GM10847 (cell line): ENCODE measurements around the gene WNT11.

Experiments used
- POLR2A ChIP-seq: IDR thresholded peaks from 2 replicates; pipeline ENCODE4 v1.6.1; 2011; ENCODE audit not compliant: insufficient read length; ENCODE audit errors: extremely low read depth

Gene WNT11

GRCh38 chr11:76162336-76163288 lies 43.7 kb downstream of the WNT11 start:
- no peak for TF ChIP-seq POLR2A

DNA sequence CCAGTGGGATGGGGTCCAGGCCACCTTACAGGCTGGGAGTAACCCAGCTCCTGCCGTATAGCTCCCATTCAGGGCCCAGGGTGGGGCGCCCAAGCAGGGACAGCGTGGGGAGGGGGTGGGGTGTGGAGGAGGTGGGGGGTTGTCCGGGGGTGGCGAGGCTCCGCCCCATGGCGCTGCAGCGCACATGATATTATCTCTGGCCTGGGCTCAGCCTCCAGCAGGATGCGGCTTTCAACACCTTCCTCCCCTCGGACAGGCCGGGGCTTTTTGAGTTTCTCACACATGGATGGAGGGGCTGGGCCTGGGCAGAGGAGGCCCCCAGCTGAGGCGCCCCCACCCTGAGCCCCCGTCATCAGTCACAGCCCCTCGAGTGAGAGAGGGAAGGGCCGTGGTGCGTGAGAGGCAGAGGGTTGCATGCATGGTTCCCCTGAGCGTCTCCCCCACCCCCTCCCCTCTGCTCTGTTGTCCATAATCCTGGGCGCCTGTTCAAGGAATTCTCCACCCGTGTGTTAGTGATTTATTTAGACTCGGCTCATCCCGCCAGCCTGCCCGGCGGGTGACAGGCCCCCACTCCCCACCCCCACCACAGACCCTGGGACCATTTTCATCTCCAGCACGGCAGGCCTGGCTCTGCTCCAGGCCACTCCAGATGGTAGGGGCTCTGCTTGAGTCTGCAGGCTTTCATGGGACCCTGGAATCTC lies 44.9 kb downstream of the WNT11 start:
- TF ChIP-seq POLR2A: no peak

GRCh38 chr11:76160856-76161255 lies 45.4 kb downstream of the WNT11 start:
- no peak for TF ChIP-seq POLR2A

DNA sequence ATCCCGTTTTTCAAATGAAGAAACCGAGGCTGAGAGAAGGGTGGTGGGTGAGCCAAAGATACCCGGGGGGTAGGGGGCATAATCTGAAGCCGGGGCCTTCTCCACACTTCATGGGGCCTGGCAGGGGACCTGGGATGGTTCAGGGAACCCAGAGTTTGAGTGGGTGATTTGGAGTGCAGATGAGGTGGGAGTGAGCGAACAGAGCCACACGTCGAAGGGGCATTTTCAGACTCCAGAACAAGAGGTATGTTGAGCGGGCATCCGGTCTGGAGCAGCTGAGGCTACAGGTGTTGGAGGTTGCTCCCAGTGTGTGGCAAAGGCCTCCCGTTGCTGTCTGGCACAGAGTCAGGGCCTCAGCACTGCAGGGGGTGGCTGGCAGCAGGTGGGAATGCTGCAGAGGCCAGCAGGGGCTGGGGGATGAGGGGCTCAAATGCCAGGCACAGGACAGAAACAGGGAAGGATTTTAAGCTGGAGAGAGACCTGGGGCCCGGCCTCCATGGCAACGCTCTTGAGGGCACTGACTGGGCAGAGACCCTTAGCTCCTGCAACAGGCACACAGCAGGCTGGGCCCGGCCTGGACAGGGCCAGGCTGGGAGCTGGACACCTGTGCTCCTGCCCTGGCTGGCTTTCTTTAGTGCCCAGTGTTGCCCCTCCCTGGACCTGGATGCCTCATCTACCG lies 46.2 kb downstream of the WNT11 start:
- TF ChIP-seq POLR2A: no peak

- TF ChIP-seq POLR2A: no peak
Measured at GRCh38 chr11:76159303-76159937, 46.9 kb downstream of the WNT11 start.

- no peak for TF ChIP-seq POLR2A
Measured at GRCh38 chr11:76158394-76159302, 47.7 kb downstream of the WNT11 start.

- TF ChIP-seq POLR2A: no peak
Measured at GRCh38 chr11:76157891-76158290, 48.4 kb downstream of the WNT11 start.

DNA sequence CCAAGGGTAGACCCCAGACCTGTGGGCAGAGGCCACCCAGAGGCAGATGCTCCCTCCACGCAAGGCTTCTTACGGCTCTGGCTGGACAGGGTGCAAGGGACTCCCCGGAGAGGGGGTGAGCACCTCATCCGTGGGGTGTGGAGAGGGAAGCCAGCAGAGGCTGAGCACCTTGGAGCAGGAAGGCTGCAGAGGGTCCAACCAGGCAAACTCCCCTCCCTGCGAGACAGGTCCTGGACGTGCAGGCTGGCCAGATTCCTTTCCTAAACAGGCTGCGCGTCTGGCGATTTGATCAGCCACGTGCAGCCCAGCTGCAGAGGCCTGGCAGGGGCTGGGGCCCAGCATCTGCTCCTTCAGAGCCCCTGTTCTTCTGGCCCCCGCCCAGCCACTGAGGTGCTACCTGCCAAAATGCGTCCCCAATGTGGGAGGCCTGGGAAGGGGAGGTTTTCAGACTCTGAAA lies 49.3 kb downstream of the WNT11 start:
- no peak for TF ChIP-seq POLR2A

- no peak for TF ChIP-seq POLR2A
Measured at GRCh38 chr11:76155500-76156227, 50.6 kb downstream of the WNT11 start.

DNA sequence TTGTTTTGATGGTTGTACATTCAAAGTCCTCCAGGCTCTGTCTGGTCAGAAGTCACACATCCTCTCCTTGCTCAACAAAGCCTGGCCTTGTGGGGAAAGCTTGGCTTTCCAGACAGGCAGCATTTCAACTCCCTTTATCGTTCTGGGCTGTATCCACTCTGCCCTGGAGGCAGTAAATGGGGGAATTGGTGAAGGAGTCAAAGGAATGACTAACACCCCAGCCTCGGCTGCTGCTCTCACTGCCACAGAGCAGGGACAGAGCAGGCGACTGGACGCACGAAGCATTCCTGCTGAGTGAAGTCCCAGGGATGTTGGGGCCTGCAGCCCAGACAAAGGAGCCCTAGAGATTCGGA lies 52.8 kb downstream of the WNT11 start:
- TF ChIP-seq POLR2A: no peak

GRCh38 chr11:76152741-76153570 lies 53.3 kb downstream of the WNT11 start:
- peak; percentile 15 for TF ChIP-seq POLR2A

DNA sequence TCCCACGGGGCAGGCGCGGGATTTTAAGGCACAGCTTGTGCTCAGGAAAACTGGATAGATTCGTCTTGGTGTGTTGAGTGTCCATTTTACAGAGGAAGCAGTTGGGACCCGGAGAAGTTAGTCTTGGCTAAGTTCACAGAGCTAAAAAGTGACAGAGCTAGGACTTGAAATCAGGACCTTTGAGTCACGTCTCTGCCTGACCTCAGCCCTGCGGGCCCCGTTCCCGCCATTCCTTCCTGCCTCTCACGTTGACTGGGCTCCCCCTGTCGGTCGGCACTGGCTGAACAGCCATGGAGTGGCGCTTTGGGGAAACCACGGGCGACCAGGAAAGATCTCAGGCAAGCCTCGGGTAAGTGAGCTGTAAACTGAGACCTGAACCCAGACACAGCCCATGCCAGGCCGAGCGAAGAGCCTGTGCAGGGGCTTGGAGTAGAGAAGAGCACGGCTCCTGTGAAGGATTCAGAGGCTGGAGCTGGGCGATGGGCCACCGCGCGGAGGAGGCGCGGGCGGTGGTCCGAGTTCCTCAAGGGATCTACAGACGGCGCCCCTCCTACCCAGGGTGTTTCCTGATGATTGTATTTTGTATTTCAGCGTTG lies 54.1 kb downstream of the WNT11 start:
- peak; percentile 17 for TF ChIP-seq POLR2A
